Measurements from ENCODE around the gene ERBB2. TPM values are rescaled to one million over a fixed set of nuclear protein-coding genes. Genes with fewer than 3 reads are reported as not detected.

Gene ERBB2
- total and polyA plus RNA-seq, 9 of the 15 experiments (the other 6 are each of a cell fraction or from before 2014, with no cell fraction given): 0.74 to 5.6 (median 3.3) TPM

DNA sequence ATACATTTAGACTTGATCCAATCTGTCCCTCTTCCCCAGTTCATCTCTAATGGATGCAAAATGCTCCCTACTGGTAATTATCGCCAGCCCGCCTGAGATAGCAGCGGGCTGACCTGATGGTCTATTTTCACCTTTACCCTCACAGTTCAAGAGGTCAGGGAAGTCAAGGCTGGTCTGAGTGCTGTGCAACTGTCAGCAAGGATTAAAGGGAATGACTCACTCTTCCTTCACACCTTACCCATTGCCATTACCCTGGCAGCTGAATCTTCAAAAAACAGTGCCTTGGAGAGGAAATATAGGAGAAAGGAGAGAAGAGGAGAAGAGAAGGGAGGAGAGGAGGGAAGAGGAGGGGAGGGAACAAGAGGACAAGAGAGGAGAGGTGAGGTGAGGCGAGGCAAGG, 74.2 kb downstream of the ERBB2 start (continued):
- TF ChIP-seq, protein P1, sequence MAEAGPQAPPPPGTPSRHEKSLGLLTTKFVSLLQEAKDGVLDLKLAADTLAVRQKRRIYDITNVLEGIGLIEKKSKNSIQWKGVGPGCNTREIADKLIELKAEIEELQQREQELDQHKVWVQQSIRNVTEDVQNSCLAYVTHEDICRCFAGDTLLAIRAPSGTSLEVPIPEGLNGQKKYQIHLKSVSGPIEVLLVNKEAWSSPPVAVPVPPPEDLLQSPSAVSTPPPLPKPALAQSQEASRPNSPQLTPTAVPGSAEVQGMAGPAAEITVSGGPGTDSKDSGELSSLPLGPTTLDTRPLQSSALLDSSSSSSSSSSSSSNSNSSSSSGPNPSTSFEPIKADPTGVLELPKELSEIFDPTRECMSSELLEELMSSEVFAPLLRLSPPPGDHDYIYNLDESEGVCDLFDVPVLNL (CRISPR knock-in tag; IDR thresholded peaks at IDR 0.05; ENCODE audit: low read depth): no peak
- TF ChIP-seq HOXB6 (CRISPR knock-in tag; IDR thresholded peaks at IDR 0.05; ENCODE audit: borderline replicate concordance) (no peak), NR2C2 (CRISPR knock-in tag; IDR thresholded peaks at IDR 0.05) (no peak), NR2C2 (tag; IDR thresholded peaks at IDR 0.05) (peak; percentile 83), ARID1B (IDR thresholded peaks at IDR 0.05) (peak; percentile 30), GTF2E2 (tag; IDR thresholded peaks at IDR 0.05) (no peak), CTBP1 (IDR thresholded peaks at IDR 0.05; ENCODE audit: borderline replicate concordance) (no peak), NR2C1 (IDR thresholded peaks at IDR 0.05) (peak; percentile 78), NR2C1 (tag; IDR thresholded peaks at IDR 0.05) (no peak)

DNA sequence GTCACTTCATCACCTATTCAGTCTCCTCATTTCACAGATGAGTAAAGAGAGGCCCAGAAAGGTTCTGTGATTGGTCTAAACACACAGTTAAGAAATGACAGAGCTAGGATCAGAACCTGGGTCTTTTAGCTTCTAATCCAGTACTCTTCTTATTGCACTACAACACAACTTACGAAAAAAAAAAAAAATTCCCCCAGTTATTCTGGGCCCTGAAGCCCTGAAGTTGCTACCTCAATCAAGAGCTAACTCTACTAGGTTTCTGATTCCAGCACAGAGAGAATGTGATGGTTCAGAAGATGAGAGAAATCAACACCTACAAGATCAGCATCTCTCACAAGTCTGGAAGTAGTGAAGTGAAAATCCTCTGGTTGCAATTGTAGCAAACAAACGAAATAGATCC, 75.2 kb downstream of the ERBB2 start:
- in situ Hi-C loops (cut with MboI): no loop called here
- no peaks in the 10 kb centered on the region for H3K9me1 ChIP-seq (ENCODE audit: control insufficient read depth, insufficient read depth, low read length)
- FAIRE-seq: no peak
- H3K4me3 ChIP-seq: no peak overlapping the region
- no peaks in the 10 kb centered on the region for H3K9me3 ChIP-seq (replicated peaks; ENCODE audit: control insufficient read depth, insufficient read depth, low read depth, low read length)
- WGBS (ENCODE audit: insufficient coverage, low coverage, missing lambda C conversion rate): 0% methylated on average over 2 of the region's 2 CpGs
- no peak for DNase-seq (ENCODE audit: extremely low read depth in 1 of 4, low spot score in 3 of 4)
- H3K4me1 ChIP-seq (replicated peaks in 1 of 2; ENCODE audit: control insufficient read depth in 2 of 2, insufficient read depth in 2 of 2, low read length in 2 of 2): no peaks in the 10 kb centered on the region
- ChIA-PET CTCF (ENCODE audit: low intra/inter-chr PET ratio) (no interaction called here), POLR2A (interaction anchor here (1.6 kb wide), 1 partner anchor 100 kb away, joined by 4 read pairs; no protein-coding TSS in a partner anchor)
- H3K79me2 ChIP-seq (ENCODE audit: control insufficient read depth, insufficient read depth, low read length): no peaks in the 10 kb centered on the region
- no peak overlapping the region for H2AFZ ChIP-seq (ENCODE audit: low read depth, low read length)
- intact Hi-C loops (cut with micrococcal nuclease): no loop called here
- no peaks in the 10 kb centered on the region for H3K36me3 ChIP-seq (ENCODE audit: control insufficient read depth, insufficient read depth, low read length)
- ATAC-seq: no peak
- H3K27me3 ChIP-seq (ENCODE audit: control insufficient read depth in 2 of 2, insufficient read depth in 2 of 2, low read length in 2 of 2): peaks cover 20 to 27% of the 10 kb centered on the region in 2 experiments
- H3K4me2 ChIP-seq (ENCODE audit: insufficient read depth, low read length): no peak overlapping the region
- no TSS peak for BruUV-seq (replicated peaks)
- no peak overlapping the region for H3K9ac ChIP-seq (ENCODE audit: insufficient read depth in 1 of 2, low read depth in 2 of 2, low read length in 2 of 2)
- no peaks in the 10 kb centered on the region for H4K20me1 ChIP-seq (replicated peaks; ENCODE audit: control insufficient read depth, insufficient read depth, low read length)
- H3K27ac ChIP-seq (ENCODE audit: extremely low read depth, low read depth, low read length): no peak overlapping the region
- TF ChIP-seq ZBTB49 (CRISPR knock-in tag; IDR thresholded peaks at IDR 0.05; ENCODE audit: borderline replicate concordance) (no peak), ZNF239 (CRISPR knock-in tag; IDR thresholded peaks at IDR 0.05) (no peak), ZNF12 (CRISPR knock-in tag; IDR thresholded peaks at IDR 0.05) (no peak), ZNF695 (CRISPR knock-in tag; IDR thresholded peaks at IDR 0.05) (no peak), FOXA3 (CRISPR knock-in tag; conservative IDR thresholded peaks at IDR 0.05 in 1 of 2, IDR thresholded peaks at IDR 0.05 in 1 of 2) (no peak), GTF2F1 (IDR thresholded peaks at IDR 0.05; ENCODE audit: low read depth, low read length) (no peak), ARID3B (CRISPR knock-in tag; IDR thresholded peaks at IDR 0.05; ENCODE audit: borderline replicate concordance) (no peak)
